Left lung (tissue), 10 donors: ENCODE results near the gene HKDC1. TPM values are rescaled to one million over a fixed set of nuclear protein-coding genes. Genes with fewer than 3 reads are reported as not detected.

ENCODE experiments used
- ATAC-seq: fragments of 200-7000 bp; cut with Tn5 transposase; one replicate; pipeline ENCODE4 v1.9.1; 2020; ENCODE audit warnings: moderate library complexity
- DNase-seq, 4 donors: peaks; one replicate each; pipeline ENCODE4 v3.0.0-alpha.2; 2013 to 2020
- H3K27ac ChIP-seq, 2 donors: fragments of 200-600 bp; sonication (generic) in 1 of 2; one replicate each; pipeline versions ENCODE4 v1.5.0 to v1.8.0; 2020 to 2021
- H3K27me3 ChIP-seq, 2 donors: fragments of 200-600 bp; sonication (generic) in 1 of 2; one replicate each; pipeline versions ENCODE4 v1.5.0 to v1.8.0; 2020 to 2021
- H3K36me3 ChIP-seq, 2 donors: fragments of 200-600 bp; sonication (generic) in 1 of 2; one replicate each; pipeline versions ENCODE4 v1.5.0 to v1.8.0; 2020 to 2021
- H3K4me1 ChIP-seq, 2 donors: fragments of 200-600 bp; one replicate each; pipeline ENCODE4 v1.8.0; 2021
- H3K4me3 ChIP-seq, 2 donors: fragments of 200-600 bp; sonication (generic) in 1 of 2; one replicate each; pipeline versions ENCODE4 v1.5.0 to v1.8.0; 2020 to 2021; ENCODE audit warnings: mild to moderate bottlenecking in 1 of 2
- H3K9me3 ChIP-seq, 2 donors: fragments of 200-600 bp; sonication (generic) in 1 of 2; one replicate each; pipeline versions ENCODE4 v1.5.0 to v1.8.0; 2020 to 2021
- intact Hi-C, 2 donors: fragments of 100-400 bp; cut with DNase I; formaldehyde crosslinking; loops; one replicate each; pipeline versions ENCODE4 v1.11.2 to v1.14.2; 2022
- polyA plus RNA-seq, 6 donors: library from polyadenylated mRNA; unstranded; fragments of 120-200 nt; gene quantifications; one replicate each; pipeline ENCODE4 v1.2.1, GENCODE V29; 2013; ENCODE audit not compliant: insufficient read length in 6 of 6
- total RNA-seq, 2 donors: library from RNA; stranded (reverse); fragmentation: NEBNext Ultra II Directional; extraction: Animal tissue kit (Norgen Biotek cat#: 25700); gene quantifications; one replicate each; pipeline ENCODE4 v1.2.1, GENCODE V29; 2021
- TF ChIP-seq, protein P1 (sequence below), 2 donors: fragments of 200-600 bp; sonication (generic) in 1 of 2; IDR thresholded peaks; one replicate each; pipeline versions ENCODE4 v1.5.0 to v1.8.0; 2021; ENCODE audit warnings: antibody characterized with exemption in 2 of 2
- donor health status: DM: no; HTN: yes; CAD: no.
- donor health status: DM: no; HTN: no; CAD: no.

HKDC1 gene
- total and polyA plus RNA-seq, 8 donors = 0.71 to 9.7 (median 4.3) TPM

DNA sequence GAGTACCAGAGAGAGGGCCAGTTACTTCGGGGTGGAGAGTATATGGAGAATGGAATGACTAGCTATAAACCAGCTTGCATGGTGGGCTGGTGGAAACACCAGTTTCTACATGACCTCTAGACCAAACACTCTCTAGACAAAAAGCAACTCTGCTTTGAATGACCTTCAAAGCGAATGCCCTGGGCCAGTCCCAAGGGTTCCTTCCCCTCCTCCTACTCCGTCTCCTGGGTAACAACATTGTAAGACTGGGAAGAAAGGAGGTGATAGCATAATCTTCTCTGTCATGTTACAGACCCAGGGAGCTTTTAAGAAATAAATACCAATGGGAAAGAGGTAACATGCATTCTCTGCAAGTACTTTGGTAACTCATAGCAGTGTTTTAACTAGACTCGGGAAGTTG is 65.6 kb downstream of the HKDC1 start:
- Histone ChIP-seq H3K27ac (no peak overlapping the region), H3K4me3 (no peak overlapping the region), H3K9me3 (no peaks in the 10 kb centered on the region), H3K27me3 (no peaks in the 10 kb centered on the region), H3K36me3 (no peaks in the 10 kb centered on the region), H3K4me1 (no peaks in the 10 kb centered on the region)
- no peak for DNase-seq
- intact Hi-C loops = no loop called here
- no peak for ATAC-seq
- TF ChIP-seq, protein P1, sequence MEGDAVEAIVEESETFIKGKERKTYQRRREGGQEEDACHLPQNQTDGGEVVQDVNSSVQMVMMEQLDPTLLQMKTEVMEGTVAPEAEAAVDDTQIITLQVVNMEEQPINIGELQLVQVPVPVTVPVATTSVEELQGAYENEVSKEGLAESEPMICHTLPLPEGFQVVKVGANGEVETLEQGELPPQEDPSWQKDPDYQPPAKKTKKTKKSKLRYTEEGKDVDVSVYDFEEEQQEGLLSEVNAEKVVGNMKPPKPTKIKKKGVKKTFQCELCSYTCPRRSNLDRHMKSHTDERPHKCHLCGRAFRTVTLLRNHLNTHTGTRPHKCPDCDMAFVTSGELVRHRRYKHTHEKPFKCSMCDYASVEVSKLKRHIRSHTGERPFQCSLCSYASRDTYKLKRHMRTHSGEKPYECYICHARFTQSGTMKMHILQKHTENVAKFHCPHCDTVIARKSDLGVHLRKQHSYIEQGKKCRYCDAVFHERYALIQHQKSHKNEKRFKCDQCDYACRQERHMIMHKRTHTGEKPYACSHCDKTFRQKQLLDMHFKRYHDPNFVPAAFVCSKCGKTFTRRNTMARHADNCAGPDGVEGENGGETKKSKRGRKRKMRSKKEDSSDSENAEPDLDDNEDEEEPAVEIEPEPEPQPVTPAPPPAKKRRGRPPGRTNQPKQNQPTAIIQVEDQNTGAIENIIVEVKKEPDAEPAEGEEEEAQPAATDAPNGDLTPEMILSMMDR (IDR thresholded peaks at IDR 0.05) = no peak

DNA sequence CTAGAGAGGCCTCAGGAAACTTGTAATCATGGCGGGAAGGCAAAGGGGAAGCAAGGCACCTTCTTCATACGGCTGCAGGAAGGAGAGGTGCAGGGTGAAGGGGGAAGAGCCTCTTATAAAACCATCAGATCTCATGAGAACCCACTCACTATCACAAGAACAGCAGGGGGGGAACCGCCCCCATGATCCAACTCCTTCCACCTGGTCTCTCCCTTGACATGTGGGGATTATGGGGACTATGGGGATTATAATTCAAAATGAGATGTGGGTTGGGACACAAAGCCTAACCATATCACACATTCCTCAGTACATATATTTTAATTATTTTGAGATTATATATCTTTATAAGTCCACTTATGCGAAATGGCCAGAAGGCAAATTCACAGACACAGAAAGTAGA is 67.0 kb downstream of the HKDC1 start:
- DNase-seq = no peak
- TF ChIP-seq, protein P1 (IDR thresholded peaks at IDR 0.05) = no peak
- ATAC-seq = no peak
- Histone ChIP-seq H3K27me3 (no peaks in the 10 kb centered on the region), H3K9me3 (no peaks in the 10 kb centered on the region), H3K36me3 (no peaks in the 10 kb centered on the region), H3K27ac (no peak overlapping the region), H3K4me1 (no peaks in the 10 kb centered on the region), H3K4me3 (no peak overlapping the region)
- intact Hi-C loops = no loop called here

DNA sequence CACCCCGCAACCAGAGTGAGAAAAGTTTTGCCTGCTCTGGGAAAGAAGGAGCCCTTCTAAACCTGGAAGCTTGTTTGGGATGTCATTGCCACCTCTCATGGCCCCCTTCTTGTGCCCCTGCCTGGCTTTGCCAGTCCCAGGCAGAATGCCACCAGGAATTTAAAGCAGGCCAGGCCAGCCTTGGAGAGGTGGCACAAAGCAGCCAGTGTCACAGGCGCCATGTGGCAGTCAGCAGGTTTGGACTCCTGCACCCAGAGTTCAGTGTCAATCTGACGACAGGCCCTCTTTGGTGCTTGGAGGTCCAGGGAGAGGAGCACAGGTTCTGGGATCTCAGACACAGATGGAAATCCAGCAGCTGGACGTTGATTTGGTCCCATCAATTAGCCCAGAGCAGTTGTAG is 70.9 kb downstream of the HKDC1 start:
- DNase-seq = no peak

DNA sequence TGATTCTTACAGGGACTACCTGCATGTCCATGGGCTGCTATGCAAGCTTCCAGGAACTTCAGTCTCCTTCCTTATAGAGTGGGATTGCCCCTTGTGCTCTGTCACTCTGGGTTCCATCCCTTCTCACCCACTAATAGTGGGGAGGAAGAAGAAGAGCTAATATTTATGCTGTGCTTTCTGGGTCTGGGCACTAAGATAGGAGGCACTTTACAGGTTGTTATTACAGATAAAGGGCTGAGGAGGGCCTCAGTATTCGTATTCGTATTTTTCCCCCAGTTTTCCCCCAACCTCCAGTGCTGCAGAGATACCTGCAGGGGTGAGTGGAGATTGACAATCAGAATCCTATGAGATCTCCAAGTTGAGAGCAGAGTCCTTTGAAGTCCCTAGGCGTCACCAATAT is 72.3 kb downstream of the HKDC1 start:
- no peak overlapping the region for H3K4me3 ChIP-seq
- DNase-seq (no peak), ATAC-seq (no peak)
- TF ChIP-seq, protein P1 (IDR thresholded peaks at IDR 0.05) = no peak
- H3K36me3 ChIP-seq = no peaks in the 10 kb centered on the region
- H3K27me3 ChIP-seq = no peaks in the 10 kb centered on the region
- no peaks in the 10 kb centered on the region for H3K4me1 ChIP-seq
- intact Hi-C loops = no loop called here
- H3K27ac ChIP-seq = no peak overlapping the region
- H3K9me3 ChIP-seq = no peaks in the 10 kb centered on the region

More for the DNA sequence above, 70.9 kb downstream of the HKDC1 start:
- Histone ChIP-seq H3K27me3 (no peaks in the 10 kb centered on the region), H3K4me1 (no peaks in the 10 kb centered on the region), H3K27ac (no peak overlapping the region), H3K4me3 (no peak overlapping the region), H3K36me3 (no peaks in the 10 kb centered on the region), H3K9me3 (no peaks in the 10 kb centered on the region)
- ATAC-seq = no peak
- TF ChIP-seq, protein P1 (IDR thresholded peaks at IDR 0.05) = no peak
- intact Hi-C loops = no loop called here

DNA sequence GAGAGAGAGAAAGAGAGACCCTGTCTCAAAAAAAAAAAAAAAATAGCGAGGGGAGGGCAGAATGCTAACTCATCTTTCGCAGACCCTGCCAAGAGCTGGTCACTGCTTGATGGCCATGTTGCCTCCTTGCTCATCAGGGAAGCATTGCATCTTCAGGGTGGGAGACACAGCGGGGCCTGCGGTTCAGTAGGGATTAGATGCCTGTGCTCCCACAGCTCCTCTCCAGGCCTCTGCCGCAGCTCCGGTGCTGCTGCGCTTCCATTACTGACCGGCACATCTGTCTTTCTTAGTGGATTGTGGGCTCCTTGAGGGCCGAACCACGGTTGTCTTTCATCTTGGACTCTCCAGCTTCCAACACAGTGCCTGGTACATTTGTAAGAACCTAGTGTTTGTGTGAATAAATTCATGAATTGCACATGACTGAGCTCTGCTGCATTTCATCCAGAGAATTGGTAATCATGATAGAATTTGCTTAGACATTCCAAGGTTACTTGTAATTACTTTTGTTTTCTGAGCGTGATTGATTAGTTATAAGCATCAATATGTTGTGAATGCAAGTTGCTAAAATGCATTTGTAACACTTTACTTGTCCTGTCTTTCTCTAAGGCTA is 75.0 kb downstream of the HKDC1 start:
- intact Hi-C loops = no loop called here
- no peaks in the 10 kb centered on the region for H3K36me3 ChIP-seq
- no peak overlapping the region for H3K4me3 ChIP-seq
- no peak overlapping the region for H3K27ac ChIP-seq
- TF ChIP-seq, protein P1 (IDR thresholded peaks at IDR 0.05) = no peak
- no peaks in the 10 kb centered on the region for H3K9me3 ChIP-seq
- no peaks in the 10 kb centered on the region for H3K27me3 ChIP-seq
- no peaks in the 10 kb centered on the region for H3K4me1 ChIP-seq
- DNase-seq (no peak), ATAC-seq (no peak)
